K562 (cell line): ENCODE data around the gene USP9Y. TPM values are rescaled to one million over a fixed set of nuclear protein-coding genes. Genes with fewer than 3 reads are reported as not detected.
A peak's percentile ranks its signal among the peaks of the same experiment; 100 is the strongest.

Experiments
- ATAC-seq: fragments of 200-7000 bp; cut with Tn5 transposase; 3 replicates; pipeline ENCODE4 v1.9.1; 2020; ENCODE audit warnings: moderate library complexity
- Bru-seq: library from RNA; stranded (reverse); fragments of 400-500 nt; gene quantifications from one replicate; lab custom pipeline; 2021; lab: Mats Ljungman, UMichigan
- BruChase-seq, 2 experiments: library from RNA; stranded (reverse); fragments of 400-500 nt; gene quantifications; one replicate each; lab custom pipeline; 2021; lab: Mats Ljungman, UMichigan
- BruUV-seq: library from RNA; stranded (reverse); fragments of 400-500 nt; replicated peaks from 2 replicates; lab custom pipeline; 2021; lab: Mats Ljungman, UMichigan
- CTCF ChIA-PET: fragments of 300-600 bp; formaldehyde crosslinking; extraction: SDS; loops from one replicate; lab custom pipeline; 2021; ENCODE audit warnings: low intra/inter-chr PET ratio; lab: Yijun Ruan, JAX
- POLR2A ChIA-PET: fragments of 300-600, 350-650 bp; sonication (Branson Sonifier 250); formaldehyde crosslinking; extraction: SDS; loops from one replicate; lab custom pipeline; 2021; ENCODE audit warnings: antibody characterized with exemption, inconsistent platforms; lab: Yijun Ruan, JAX
- DNase-seq, 4 experiments: peaks; one replicate each; pipeline versions ENCODE4 v3.0.0 to v3.0.0-alpha.2; 2011 to 2018; ENCODE audit warnings: low spot score in 3 of 4, mixed read lengths in 3 of 4; ENCODE audit errors: extremely low read depth in 1 of 4
- FAIRE-seq: peaks from 2 replicates; lab custom pipeline; 2011; peaks lifted over from hg19 to GRCh38; lab: Jason Lieb, UNC
- H2AFZ ChIP-seq: 2 replicates; pipeline ENCODE4 v1.6.0; 2011; ENCODE audit warnings: low read depth, low read length, control low read depth, inconsistent platforms
- H3K27ac ChIP-seq: fragments of 200-600 bp; 3 replicates; pipeline ENCODE4 v1.8.0; 2011; ENCODE audit warnings: low read depth, mild to moderate bottlenecking, control low read depth, inconsistent platforms, low read length, moderate library complexity, mixed read lengths; ENCODE audit errors: extremely low read depth
- H3K27me3 ChIP-seq, 2 experiments: fragments of 300-600 bp in 1 of 2; 2 replicates in 1 of 2; 3 replicates in 1 of 2; pipeline versions ENCODE4 v1.6.0 to v1.8.0; 2011; ENCODE audit warnings: inconsistent platforms in 2 of 2, low read length in 2 of 2, mild to moderate bottlenecking in 1 of 2, mixed read lengths in 1 of 2, moderate library complexity in 1 of 2; ENCODE audit not compliant: control insufficient read depth in 2 of 2, insufficient read depth in 2 of 2
- H3K36me3 ChIP-seq: fragments of 300-600 bp; 3 replicates; pipeline ENCODE4 v1.8.0; 2011; ENCODE audit warnings: mild to moderate bottlenecking, low read length, inconsistent platforms; ENCODE audit not compliant: control insufficient read depth, insufficient read depth
- H3K4me1 ChIP-seq, 2 experiments: fragments of 200-600 bp in 1 of 2; replicated peaks in 1 of 2; 2 replicates in 1 of 2; 3 replicates in 1 of 2; pipeline versions ENCODE4 v1.5.1 to v1.8.0; 2011; ENCODE audit warnings: inconsistent platforms in 2 of 2, low read length in 2 of 2, mild to moderate bottlenecking in 1 of 2, mixed read lengths in 1 of 2, moderate library complexity in 1 of 2; ENCODE audit not compliant: control insufficient read depth in 2 of 2, insufficient read depth in 2 of 2
- H3K4me2 ChIP-seq: 2 replicates; pipeline ENCODE4 v1.6.1; 2011; ENCODE audit warnings: low read length, control low read depth, inconsistent platforms, mixed read lengths; ENCODE audit not compliant: insufficient read depth
- H3K4me3 ChIP-seq: fragments of 200-600 bp; sonication (generic), shearing (Covaris generic); 2 replicates; pipeline ENCODE4 v1.5.1; 2016; ENCODE audit warnings: control low read depth, inconsistent platforms
- H3K79me2 ChIP-seq: fragments of 200-600 bp; 3 replicates; pipeline ENCODE4 v1.8.0; 2011; ENCODE audit warnings: low read length, inconsistent platforms; ENCODE audit not compliant: control insufficient read depth, insufficient read depth
- H3K9ac ChIP-seq, 2 experiments: 2 replicates each; pipeline versions ENCODE4 v1.6.0 to v1.6.1; 2011; ENCODE audit warnings: low read depth in 2 of 2, low read length in 2 of 2, control low read depth in 1 of 2, inconsistent platforms in 1 of 2, mild to moderate bottlenecking in 1 of 2, mixed read lengths in 1 of 2; ENCODE audit not compliant: insufficient read depth in 1 of 2
- H3K9me1 ChIP-seq: one replicate; pipeline ENCODE4 v1.6.0; 2011; ENCODE audit warnings: inconsistent platforms, mild to moderate bottlenecking, low read length, moderate library complexity; ENCODE audit not compliant: control insufficient read depth, insufficient read depth
- H3K9me3 ChIP-seq: replicated peaks from 2 replicates; pipeline ENCODE4 v1.5.1; 2011; ENCODE audit warnings: low read depth, low read length, inconsistent platforms; ENCODE audit not compliant: control insufficient read depth, insufficient read depth
- H4K20me1 ChIP-seq: replicated peaks from 2 replicates; pipeline ENCODE4 v1.6.1; 2011; ENCODE audit warnings: low read length, inconsistent platforms, mixed read lengths; ENCODE audit not compliant: control insufficient read depth, insufficient read depth
- HMGN3 ChIP-seq: IDR thresholded peaks from 2 replicates; pipeline ENCODE4 v1.6.1; 2011; ENCODE audit warnings: borderline replicate concordance, low read depth, mild to moderate bottlenecking, mixed read lengths, low read length; ENCODE audit not compliant: insufficient read length; ENCODE audit errors: extremely low read depth
- WGBS: fragments of 100-300 bp; shearing (Covaris generic); methylation state at CpG from one replicate; pipeline ENCODE4 v1.1.6; 2016; ENCODE audit warnings: low coverage, mixed read lengths; ENCODE audit not compliant: insufficient coverage; ENCODE audit errors: missing lambda C conversion rate; 5-methylcytosine and 5-hydroxymethylcytosine counted together
- in situ Hi-C: fragments of 300-500 bp; cut with MboI; formaldehyde crosslinking; loops from 4 replicates; pipeline ENCODE4 v1.15.0; 2018; ENCODE audit warnings: inconsistent platforms, mixed read lengths
- intact Hi-C: fragments of 100-400 bp; cut with micrococcal nuclease; formaldehyde crosslinking; loops from 2 replicates; pipeline ENCODE4 v1.14.2; 2022
- long read RNA-seq, 3 experiments: library from polyadenylated mRNA in 2 of 3; library from RNA in 1 of 3; unstranded in 2 of 3; stranded (forward) in 1 of 3; transcript quantifications; one replicate each; pipeline ENCODE4 v2.0.0, GENCODE V29; 2019 to 2022
- polyA minus RNA-seq, 3 experiments: library from RNA; depleted of rRNA, polyadenylated mRNA; stranded (reverse); fragments of >200 nt; gene quantifications; 2 replicates each; pipeline ENCODE4 v1.2.3, GENCODE V29; 2011
- polyA plus RNA-seq, 8 experiments: library from polyadenylated mRNA; depleted of rRNA in 4 of 8; stranded (reverse) in 5 of 8; unstranded in 3 of 8; fragments of >200 nt; fragmentation: Nextera tagmentation in 2 of 8; fragmentation: Illumina TruSeq in 1 of 8; extraction: Ambion mirVana in 2 of 8; extraction: Trizol in 1 of 8; gene quantifications; 2 replicates each; pipeline versions ENCODE4 v1.2.1 to v1.2.3, GENCODE V29; 2011 to 2014; ENCODE audit warnings: inconsistent platforms in 1 of 8, missing spikeins in 1 of 8
- total RNA-seq, 7 experiments: library from RNA; depleted of rRNA in 6 of 7; stranded (reverse); fragments of >200 nt in 6 of 7; fragmentation: Illumina TruSeq in 2 of 7; extraction: Trizol in 2 of 7; gene quantifications; 2 replicates each; pipeline versions ENCODE4 v1.2.1 to v1.2.3, GENCODE V29; 2011 to 2021; ENCODE audit warnings: low replicate concordance in 1 of 7

Gene USP9Y
- not detected in 2 replicates for total RNA-seq (2011; cell fraction: chromatin; rRNA removed; ENCODE audit: low replicate concordance)
- total RNA-seq (2011; cell fraction: nucleolus; rRNA removed), result not detected in 2 replicates
- not detected in 2 replicates for total RNA-seq (2011; cell fraction: nucleoplasm; rRNA removed)
- total RNA-seq (2014; rRNA removed) (not detected in 2 replicates), total RNA-seq (2014; rRNA removed; fragmentation: Illumina TruSeq; extraction: Trizol) (not detected in 2 replicates), total RNA-seq (2015; rRNA removed; fragmentation: Illumina TruSeq; extraction: Trizol) (not detected in 2 replicates), total RNA-seq (2021) (0.02 and 0.13 TPM in 2 replicates), polyA plus RNA-seq (2011; rRNA removed) (not detected in 2 replicates), polyA plus RNA-seq (2014; fragmentation: Illumina TruSeq; extraction: Trizol) (not detected in 2 replicates), polyA plus RNA-seq (2014; fragmentation: Nextera tagmentation; extraction: Ambion mirVana) (not detected), polyA plus RNA-seq (2014; rRNA removed) (not detected in 2 replicates), polyA minus RNA-seq (2011; rRNA and poly(A)+ RNA removed) (not detected in 2 replicates), Bru-seq, nascent RNA (percentile 12 among the genes with signal in this experiment), BruChase-seq, experiment 1, labeled RNA remaining after a 2-hour chase (percentile 10 among the genes with signal in this experiment), BruChase-seq, experiment 2, labeled RNA remaining after a 6-hour chase (percentile 13 among the genes with signal in this experiment)
- polyA plus RNA-seq (2011; cell fraction: cytosol; rRNA removed), result not detected in 2 replicates
- polyA plus RNA-seq (2011; cell fraction: nucleus; rRNA removed), result not detected in 2 replicates
- polyA plus RNA-seq (2012), result not detected in 2 replicates
- not detected in 2 replicates for polyA minus RNA-seq (2011; cell fraction: cytosol; rRNA and poly(A)+ RNA removed)
- not detected in 2 replicates for polyA minus RNA-seq (2011; cell fraction: nucleus; rRNA and poly(A)+ RNA removed)
- long read RNA-seq, experiment 1, result 0 reads
- long read RNA-seq, experiment 2, result 0 reads
- long read RNA-seq, experiment 3, result 0 reads

GRCh38 chrY:12701181-12701695 is at the start of gene USP9Y:
TSS of gene USP9Y (plus strand) at chrY:12701231. CDS start at chrY:12709448, 8,217 bp downstream.
- in situ Hi-C loops, result no loop called here
- Histone ChIP-seq H3K9me3 (no peaks in the 10 kb centered on the region), H3K27ac (no peak within 1 kb of the TSS), H3K9ac (no peak within 1 kb of the TSS), H3K9me1 (no peaks in the 10 kb centered on the region), H3K4me2 (no peak within 1 kb of the TSS), H3K36me3 (no peaks in the 10 kb centered on the region), H3K79me2 (no peaks in the 10 kb centered on the region), H4K20me1 (no peaks in the 10 kb centered on the region), H3K4me3 (no peak within 1 kb of the TSS), H2AFZ (no peak within 1 kb of the TSS), H3K4me1 (no peaks in the 10 kb centered on the region), H3K27me3 (no peaks in the 10 kb centered on the region)
- no CpG with 5 or more reads among the region's 1 CpG for WGBS
- no peak for FAIRE-seq
- TF ChIP-seq HMGN3, result no peak
- intact Hi-C loops, result no loop called here
- ChIA-PET CTCF (no interaction called here), POLR2A (no interaction called here)
- no peak for DNase-seq
- no TSS peak for BruUV-seq
- ATAC-seq, result no peak
